K562 treated with DMSO at 1 percent for 24 hours (cell line): Measurements from ENCODE around the gene LGMN. TPM values are rescaled to one million over a fixed set of nuclear protein-coding genes. Genes with fewer than 3 reads are reported as not detected.

Experiments
- total RNA-seq: library from RNA; unstranded; fragments of 300-600 nt; gene quantifications from 2 replicates; pipeline ENCODE4 v1.2.3, GENCODE V29; 2022; ENCODE audit warnings: low read depth; ENCODE audit not compliant: insufficient read depth

Gene LGMN
- total RNA-seq: 13.5 and 16.6 TPM in 2 replicates

DNA sequence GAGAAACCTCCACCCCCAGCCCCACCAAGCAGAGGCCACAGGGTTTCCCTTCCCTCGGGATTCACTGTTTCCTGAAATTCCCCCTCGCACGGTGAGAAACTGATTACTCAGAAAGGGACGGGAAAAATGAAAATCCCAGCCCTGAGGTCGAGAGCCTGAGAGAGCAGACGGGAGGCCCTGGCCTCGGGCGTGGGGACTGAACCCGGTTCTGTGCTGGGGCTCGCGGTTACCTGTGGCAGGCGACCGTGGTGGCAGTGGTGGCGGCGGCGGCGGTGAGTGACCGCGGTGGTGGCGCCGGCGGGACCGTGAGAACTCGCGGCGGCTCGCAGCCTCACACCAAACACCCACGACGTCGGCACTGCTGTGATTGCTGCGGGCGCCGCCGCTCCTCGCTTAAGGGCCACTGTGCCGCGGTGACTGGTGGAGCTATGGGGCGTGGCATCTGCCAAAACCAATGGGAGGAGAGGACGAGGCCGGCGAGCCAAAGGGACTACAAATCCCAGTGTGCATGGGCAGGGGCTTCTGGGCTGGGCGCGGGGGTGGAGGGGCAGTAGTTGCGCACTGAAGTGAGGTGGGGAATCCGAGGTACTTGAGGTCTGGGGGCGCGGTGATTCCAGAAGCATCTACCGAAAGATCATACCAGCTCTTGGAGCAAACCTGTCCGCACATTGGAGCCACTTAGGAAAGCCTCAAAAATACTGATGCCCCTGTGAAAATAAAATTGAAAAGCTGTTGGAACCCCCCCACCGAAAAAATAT, at the start of gene LGMN:
TSS of gene LGMN (minus strand) at position 369 of the 758 bp plus-strand sequence. CDS start 15,841 bp downstream, outside the sequence.

DNA sequence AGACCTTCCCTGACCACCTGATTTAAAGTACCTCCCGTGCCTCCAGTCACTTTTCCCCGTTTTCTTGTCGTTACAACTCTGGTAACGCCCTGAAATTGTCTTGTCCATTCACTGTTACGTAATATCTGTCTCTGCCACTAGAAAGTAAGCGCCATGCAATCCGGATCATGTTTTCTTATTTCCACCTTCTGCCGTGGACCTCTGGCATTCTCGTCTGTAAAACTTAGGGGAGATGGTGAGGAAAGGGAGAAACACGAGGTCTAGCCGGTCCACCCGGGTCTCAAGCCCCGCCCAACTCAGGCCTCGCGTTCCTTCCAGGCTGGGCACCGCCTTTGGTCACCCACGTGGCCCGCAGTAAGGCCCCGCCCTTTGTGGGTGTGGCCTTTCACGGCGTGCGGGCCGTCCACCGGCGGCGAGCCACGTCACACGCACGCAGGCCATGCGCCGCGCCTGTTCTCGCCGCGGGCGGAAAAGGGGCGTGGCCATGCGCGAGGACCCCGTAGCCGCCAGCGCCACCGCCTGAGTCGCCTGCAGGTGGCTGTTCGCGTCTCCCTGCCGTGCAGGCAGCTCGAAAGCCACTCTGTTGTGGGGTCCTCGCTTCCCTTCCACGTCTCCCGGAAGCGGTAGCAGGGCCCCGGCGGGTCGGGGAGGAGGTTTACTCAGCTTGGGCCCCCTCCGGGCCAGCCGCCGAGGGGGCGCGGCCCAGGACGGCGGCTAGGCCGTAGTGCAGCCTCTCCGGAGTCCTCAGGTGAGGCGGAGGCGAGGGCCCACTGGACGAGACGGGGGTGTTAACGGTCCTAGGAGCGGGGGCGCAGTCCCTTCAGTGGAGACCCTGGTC, 45.5 kb upstream of the LGMN start, which contains the start of gene GOLGA5:
TSS of gene GOLGA5 (plus strand) at position 597 of the 838 bp plus-strand sequence. CDS start 3,133 bp downstream, outside the sequence.

Other genes starting within 250 kb of the LGMN start
- 0.57 and 0.85 TPM in 2 replicates for gene RIN3, start 234.8 kb downstream of the LGMN start, total RNA-seq
- gene GOLGA5, start 45.7 kb upstream of the LGMN start, total RNA-seq: 9.7 and 12.9 TPM in 2 replicates
- gene CHGA, start 174.5 kb upstream of the LGMN start, total RNA-seq: 0.23 TPM in 1 of 2 replicates, not detected in the other